C4-2B (cell line): ENCODE data around the gene TIGD2.

Experiments used
- ZFX ChIP-seq: fragments of 450-650 bp; IDR thresholded peaks from 2 replicates; pipeline ENCODE4 v1.6.1; 2017
- TF ChIP-seq, protein P1 (sequence below): fragments of 450-650 bp; conservative IDR thresholded peaks from 2 replicates; pipeline ENCODE4 v1.5.1; 2017; ENCODE audit warnings: mild to moderate bottlenecking

DNA sequence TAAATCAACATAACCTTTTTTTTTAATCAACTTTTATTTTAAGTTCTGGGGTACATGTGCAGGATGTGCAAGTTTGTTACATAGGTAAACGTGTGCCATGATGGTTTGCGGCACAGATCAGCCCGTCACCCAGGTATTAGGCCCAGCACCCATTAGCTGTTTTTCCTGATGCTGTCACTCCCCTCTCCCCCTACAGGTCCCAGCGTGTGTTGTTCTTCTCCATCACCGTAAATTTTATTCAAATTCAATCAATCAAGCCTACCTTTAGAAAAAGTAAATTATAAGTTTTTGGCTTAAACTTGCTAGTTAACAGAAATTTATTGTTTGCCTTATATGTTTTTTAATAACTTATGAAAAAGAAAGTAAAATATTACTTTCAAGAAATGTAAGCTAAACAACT lies 25.9 kb downstream of the TIGD2 start:
- TF ChIP-seq, protein P1, sequence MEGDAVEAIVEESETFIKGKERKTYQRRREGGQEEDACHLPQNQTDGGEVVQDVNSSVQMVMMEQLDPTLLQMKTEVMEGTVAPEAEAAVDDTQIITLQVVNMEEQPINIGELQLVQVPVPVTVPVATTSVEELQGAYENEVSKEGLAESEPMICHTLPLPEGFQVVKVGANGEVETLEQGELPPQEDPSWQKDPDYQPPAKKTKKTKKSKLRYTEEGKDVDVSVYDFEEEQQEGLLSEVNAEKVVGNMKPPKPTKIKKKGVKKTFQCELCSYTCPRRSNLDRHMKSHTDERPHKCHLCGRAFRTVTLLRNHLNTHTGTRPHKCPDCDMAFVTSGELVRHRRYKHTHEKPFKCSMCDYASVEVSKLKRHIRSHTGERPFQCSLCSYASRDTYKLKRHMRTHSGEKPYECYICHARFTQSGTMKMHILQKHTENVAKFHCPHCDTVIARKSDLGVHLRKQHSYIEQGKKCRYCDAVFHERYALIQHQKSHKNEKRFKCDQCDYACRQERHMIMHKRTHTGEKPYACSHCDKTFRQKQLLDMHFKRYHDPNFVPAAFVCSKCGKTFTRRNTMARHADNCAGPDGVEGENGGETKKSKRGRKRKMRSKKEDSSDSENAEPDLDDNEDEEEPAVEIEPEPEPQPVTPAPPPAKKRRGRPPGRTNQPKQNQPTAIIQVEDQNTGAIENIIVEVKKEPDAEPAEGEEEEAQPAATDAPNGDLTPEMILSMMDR, result no peak
- no peak for TF ChIP-seq ZFX
